Right lobe of liver (tissue), 6 donors: ENCODE results near the gene TSPAN18. TPM values are rescaled to one million over a fixed set of nuclear protein-coding genes. Genes with fewer than 3 reads are reported as not detected.

Experiments used
- ATAC-seq, 4 donors: fragments of 200-7000 bp; cut with Tn5 transposase; one replicate each; pipeline ENCODE4 v1.9.1; 2020; ENCODE audit warnings: mild to moderate bottlenecking in 4 of 4, moderate library complexity in 4 of 4
- DNase-seq, 3 donors: peaks; one replicate each; pipeline ENCODE4 v3.0.0-alpha.2; 2020
- H3K27ac ChIP-seq, 3 donors: fragments of 200-600 bp; one replicate each; pipeline ENCODE4 v1.8.0; 2022
- H3K27me3 ChIP-seq, 2 donors: fragments of 200-600 bp; one replicate each; pipeline ENCODE4 v1.8.0; 2022
- H3K36me3 ChIP-seq, 4 donors: fragments of 200-600 bp; sonication (generic) in 1 of 4; one replicate each; pipeline versions ENCODE4 v1.5.1 to v1.8.0; 2017 to 2022; ENCODE audit warnings: control low read depth in 1 of 4
- H3K4me1 ChIP-seq, 4 donors: fragments of 200-600 bp; sonication (generic) in 1 of 4; one replicate each; pipeline versions ENCODE4 v1.5.1 to v1.8.0; 2017 to 2022; ENCODE audit warnings: control low read depth in 1 of 4
- H3K4me3 ChIP-seq, 3 donors: fragments of 200-600 bp; one replicate each; pipeline ENCODE4 v1.8.0; 2022
- H3K9me3 ChIP-seq, 4 donors: fragments of 200-600 bp; sonication (generic) in 1 of 4; one replicate each; pipeline versions ENCODE4 v1.5.1 to v1.8.0; 2017 to 2022; ENCODE audit warnings: control low read depth in 1 of 4
- POLR2A ChIP-seq: fragments of 450-650 bp; IDR thresholded peaks from one replicate; pipeline ENCODE4 v1.6.1; 2017; ENCODE audit warnings: antibody characterized with exemption, mild to moderate bottlenecking
- WGBS: methylation state at CpG from one replicate; pipeline ENCODE4 v1.1.6; 2018; ENCODE audit warnings: low coverage, low lambda C conversion rate; ENCODE audit not compliant: insufficient coverage; ENCODE audit errors: missing lambda C conversion rate; 5-methylcytosine and 5-hydroxymethylcytosine counted together
- intact Hi-C, 2 donors: fragments of 100-400 bp; cut with DNase I; formaldehyde crosslinking; loops; one replicate each; pipeline versions ENCODE4 v1.11.2 to v1.14.1; 2022
- total RNA-seq, 6 experiments: library from RNA; depleted of rRNA in 2 of 6; stranded (reverse); fragments of >200 nt in 2 of 6; fragmentation: NEBNext Ultra II Directional in 3 of 6; extraction: Animal tissue kit (Norgen Biotek cat#: 25700) in 3 of 6; gene quantifications; one replicate each; pipeline versions ENCODE4 v1.1.0 to v1.2.4, GENCODE V29; 2016 to 2023
- TF ChIP-seq, protein P1 (sequence below), 4 donors: fragments of 200-600 bp in 3 of 4; fragments of 450-650 bp in 1 of 4; IDR thresholded peaks; one replicate each; pipeline versions ENCODE4 v1.5.1 to v1.8.0; 2016 to 2022; ENCODE audit warnings: antibody characterized with exemption in 4 of 4, mild to moderate bottlenecking in 2 of 4
- donor health status: DM: no; HTN: yes; CAD: no.
- donor health status: DM: no; HTN: no; CAD: no.
- donor health status: DM: no; HTN: no; CAD: no.
- donor health status: DM: no; HTN: yes; CAD: no.
- donor health status: DM: no; HTN: yes; CAD: no.

Gene TSPAN18
- total RNA-seq, 6 experiments from 2014 or later = 3.4 to 10.6 (median 5.3) TPM

GRCh38 chr11:44795803-44796535, 69.2 kb downstream of the TSPAN18 start:
- 36% methylated on average over 5 of the region's 8 CpGs for WGBS
- Histone ChIP-seq H3K9me3 (no peaks in the 10 kb centered on the region), H3K27me3 (no peaks in the 10 kb centered on the region), H3K4me1 (no peaks in the 10 kb centered on the region), H3K36me3 (no peaks in the 10 kb centered on the region), H3K27ac (no peak overlapping the region), H3K4me3 (no peak overlapping the region)
- intact Hi-C loops = no loop called here
- no peak for ATAC-seq
- no peak for DNase-seq
- no peak for TF ChIP-seq POLR2A
- TF ChIP-seq, protein P1, sequence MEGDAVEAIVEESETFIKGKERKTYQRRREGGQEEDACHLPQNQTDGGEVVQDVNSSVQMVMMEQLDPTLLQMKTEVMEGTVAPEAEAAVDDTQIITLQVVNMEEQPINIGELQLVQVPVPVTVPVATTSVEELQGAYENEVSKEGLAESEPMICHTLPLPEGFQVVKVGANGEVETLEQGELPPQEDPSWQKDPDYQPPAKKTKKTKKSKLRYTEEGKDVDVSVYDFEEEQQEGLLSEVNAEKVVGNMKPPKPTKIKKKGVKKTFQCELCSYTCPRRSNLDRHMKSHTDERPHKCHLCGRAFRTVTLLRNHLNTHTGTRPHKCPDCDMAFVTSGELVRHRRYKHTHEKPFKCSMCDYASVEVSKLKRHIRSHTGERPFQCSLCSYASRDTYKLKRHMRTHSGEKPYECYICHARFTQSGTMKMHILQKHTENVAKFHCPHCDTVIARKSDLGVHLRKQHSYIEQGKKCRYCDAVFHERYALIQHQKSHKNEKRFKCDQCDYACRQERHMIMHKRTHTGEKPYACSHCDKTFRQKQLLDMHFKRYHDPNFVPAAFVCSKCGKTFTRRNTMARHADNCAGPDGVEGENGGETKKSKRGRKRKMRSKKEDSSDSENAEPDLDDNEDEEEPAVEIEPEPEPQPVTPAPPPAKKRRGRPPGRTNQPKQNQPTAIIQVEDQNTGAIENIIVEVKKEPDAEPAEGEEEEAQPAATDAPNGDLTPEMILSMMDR (IDR thresholded peaks at IDR 0.05) = no peak

GRCh38 chr11:44797051-44797450, 70.3 kb downstream of the TSPAN18 start:
- H3K9me3 ChIP-seq = no peaks in the 10 kb centered on the region
- DNase-seq = no peak
- ATAC-seq = no peak
- no peaks in the 10 kb centered on the region for H3K4me1 ChIP-seq
- H3K36me3 ChIP-seq = no peaks in the 10 kb centered on the region
- intact Hi-C loops = no loop called here
- no peak overlapping the region for H3K4me3 ChIP-seq
- H3K27me3 ChIP-seq = no peaks in the 10 kb centered on the region
- no peak for TF ChIP-seq POLR2A
- TF ChIP-seq, protein P1 (IDR thresholded peaks at IDR 0.05) = no peak
- WGBS = 84% methylated on average over 5 of the region's 5 CpGs
- no peak overlapping the region for H3K27ac ChIP-seq

- Histone ChIP-seq H3K36me3 (no peaks in the 10 kb centered on the region), H3K9me3 (no peaks in the 10 kb centered on the region), H3K27ac (no peak overlapping the region), H3K4me3 (no peak overlapping the region), H3K4me1 (no peaks in the 10 kb centered on the region), H3K27me3 (no peaks in the 10 kb centered on the region)
- intact Hi-C loops = no loop called here
- DNase-seq (no peak), ATAC-seq (no peak)
- TF ChIP-seq, protein P1 (IDR thresholded peaks at IDR 0.05) = no peak
- TF ChIP-seq POLR2A = no peak
- WGBS = 58% methylated on average over 8 of the region's 8 CpGs
Observed at GRCh38 chr11:44797886-44798606, 71.3 kb downstream of the TSPAN18 start.

- no peak for TF ChIP-seq POLR2A
- TF ChIP-seq, protein P1 (IDR thresholded peaks at IDR 0.05) = no peak
- Histone ChIP-seq H3K4me3 (no peak overlapping the region), H3K36me3 (no peaks in the 10 kb centered on the region), H3K27me3 (no peaks in the 10 kb centered on the region), H3K27ac (no peak overlapping the region), H3K4me1 (no peaks in the 10 kb centered on the region), H3K9me3 (no peaks in the 10 kb centered on the region)
- intact Hi-C loops = no loop called here
- ATAC-seq = no peak
- no peak for DNase-seq
Observed at GRCh38 chr11:44798607-44798972, 71.8 kb downstream of the TSPAN18 start.
